Glomerular visceral epithelial cell (primary cell): Measurements from ENCODE around the gene OR56A5.

Source experiments
- DNase-seq: peaks from one replicate; pipeline ENCODE4 v3.0.0-alpha.2; 2016; ENCODE audit errors: extremely low spot score

Gene OR56A5

GRCh38 chr11:5932671-5933070, 35.6 kb downstream of the OR56A5 start:
- no peak for DNase-seq

- DNase-seq: no peak
Measured at GRCh38 chr11:5931061-5931460, 37.2 kb downstream of the OR56A5 start.

GRCh38 chr11:5930614-5931013, 37.7 kb downstream of the OR56A5 start:
- DNase-seq: no peak

GRCh38 chr11:5929571-5930368, 38.5 kb downstream of the OR56A5 start:
- no peak for DNase-seq

- DNase-seq: no peak
Measured at GRCh38 chr11:5928811-5929210, 39.5 kb downstream of the OR56A5 start.

- DNase-seq: no peak
Measured at GRCh38 chr11:5928271-5928670, 40.0 kb downstream of the OR56A5 start.

GRCh38 chr11:5923794-5924193, 44.5 kb downstream of the OR56A5 start:
- DNase-seq: no peak

- DNase-seq: no peak
Measured at GRCh38 chr11:5923427-5923776, 44.9 kb downstream of the OR56A5 start.

GRCh38 chr11:5922749-5923426, 45.4 kb downstream of the OR56A5 start:
- peak; percentile 24 for DNase-seq
